H9 (cell line): ENCODE results near the gene METTL16. TPM values are rescaled to one million over a fixed set of nuclear protein-coding genes. Genes with fewer than 3 reads are reported as not detected.
"Not testable (repeated sequence)": the region's sequence is repeated elsewhere in the genome, so short reads cannot be mapped to it uniquely, and the experiment has no call there.

Experiments used
- DNase-seq: peaks from one replicate; pipeline ENCODE4 v3.0.0-alpha.2; 2017
- H2AFZ ChIP-seq: one replicate; pipeline ENCODE4 v1.6.1; 2013; ENCODE audit warnings: mild to moderate bottlenecking, low read length, control low read depth, moderate library complexity
- H2AK5ac ChIP-seq: 2 replicates; pipeline ENCODE4 v1.6.1; 2013; ENCODE audit warnings: low read length, control low read depth, mixed read lengths; ENCODE audit not compliant: insufficient read length
- H2BK120ac ChIP-seq: one replicate; pipeline ENCODE4 v1.6.1; 2013; ENCODE audit warnings: low read depth, mild to moderate bottlenecking, low read length, control low read depth, inconsistent platforms; ENCODE audit not compliant: poor library complexity, severe bottlenecking
- H2BK12ac ChIP-seq: 2 replicates; pipeline ENCODE4 v1.6.1; 2013; ENCODE audit warnings: low read length, control low read depth, mixed read lengths, low read depth; ENCODE audit not compliant: insufficient read length
- H2BK15ac ChIP-seq: 2 replicates; pipeline ENCODE4 v1.6.1; 2013; ENCODE audit warnings: low read depth, low read length, control low read depth
- H2BK20ac ChIP-seq: one replicate; pipeline ENCODE4 v1.6.1; 2013; ENCODE audit warnings: low read depth, mild to moderate bottlenecking, low read length, control low read depth, inconsistent platforms; ENCODE audit not compliant: poor library complexity, severe bottlenecking
- H2BK5ac ChIP-seq: 2 replicates; pipeline ENCODE4 v1.6.1; 2013; ENCODE audit warnings: low read length, control low read depth, mixed read lengths; ENCODE audit not compliant: insufficient read length
- H3K14ac ChIP-seq: 2 replicates; pipeline ENCODE4 v1.6.1; 2013; ENCODE audit warnings: low read length, control low read depth; ENCODE audit not compliant: insufficient read depth
- H3K18ac ChIP-seq: 2 replicates; pipeline ENCODE4 v1.6.1; 2013; ENCODE audit warnings: low read depth, mild to moderate bottlenecking, mixed read lengths, low read length, control low read depth; ENCODE audit not compliant: insufficient read length
- H3K23ac ChIP-seq: 2 replicates; pipeline ENCODE4 v1.6.1; 2013; ENCODE audit warnings: low read length, control low read depth, mixed read lengths, low read depth; ENCODE audit not compliant: insufficient read length
- H3K23me2 ChIP-seq: 2 replicates; pipeline ENCODE4 v1.6.1; 2013; ENCODE audit warnings: low read depth, mild to moderate bottlenecking, mixed read lengths, low read length, control low read depth; ENCODE audit not compliant: insufficient read length, poor library complexity, severe bottlenecking
- H3K27ac ChIP-seq: 2 replicates; pipeline ENCODE4 v1.5.1; 2013; ENCODE audit warnings: low read length, control low read depth, mixed read lengths, low read depth; ENCODE audit not compliant: insufficient read length
- H3K27me3 ChIP-seq: 2 replicates; pipeline ENCODE4 v1.6.1; 2013; ENCODE audit warnings: low read length, control low read depth, inconsistent platforms; ENCODE audit not compliant: insufficient read depth
- H3K4ac ChIP-seq: 2 replicates; pipeline ENCODE4 v1.6.1; 2013; ENCODE audit warnings: low read depth, mild to moderate bottlenecking, control low read depth, inconsistent platforms, low read length, moderate library complexity
- H3K4me1 ChIP-seq: 2 replicates; pipeline ENCODE4 v1.6.1; 2013; ENCODE audit warnings: low read length, control low read depth, inconsistent platforms; ENCODE audit not compliant: insufficient read depth
- H3K4me2 ChIP-seq: 2 replicates; pipeline ENCODE4 v1.6.1; 2013; ENCODE audit warnings: low read length, control low read depth, mixed read lengths; ENCODE audit not compliant: insufficient read length, insufficient read depth
- H3K56ac ChIP-seq: 2 replicates; pipeline ENCODE4 v1.6.1; 2013; ENCODE audit warnings: low read depth, mild to moderate bottlenecking, mixed read lengths, low read length, control low read depth; ENCODE audit not compliant: insufficient read length
- H3K79me1 ChIP-seq: 2 replicates; pipeline ENCODE4 v1.6.1; 2013; ENCODE audit warnings: low read depth, mild to moderate bottlenecking, moderate library complexity, low read length, control low read depth, inconsistent platforms; ENCODE audit not compliant: insufficient read depth, poor library complexity, severe bottlenecking
- H3K79me2 ChIP-seq: 2 replicates; pipeline ENCODE4 v1.6.1; 2013; ENCODE audit warnings: low read length, control low read depth, inconsistent platforms; ENCODE audit not compliant: insufficient read depth
- H3K9ac ChIP-seq: 2 replicates; pipeline ENCODE4 v1.6.1; 2013; ENCODE audit warnings: low read length, control low read depth, mixed read lengths; ENCODE audit not compliant: insufficient read length; ENCODE audit errors: extremely low read depth
- H3K9me3 ChIP-seq: one replicate; pipeline ENCODE4 v1.6.1; 2013; ENCODE audit warnings: low read depth, low read length, inconsistent platforms; ENCODE audit not compliant: control insufficient read depth
- H3T11ph ChIP-seq: one replicate; pipeline ENCODE4 v1.6.1; 2013; ENCODE audit warnings: mild to moderate bottlenecking, low read length, control low read depth, inconsistent platforms
- H4K20me1 ChIP-seq: one replicate; pipeline ENCODE4 v1.6.1; 2013; ENCODE audit not compliant: control insufficient read depth, insufficient read length, insufficient read depth
- H4K5ac ChIP-seq: 2 replicates; pipeline ENCODE4 v1.6.1; 2013; ENCODE audit warnings: low read depth, mild to moderate bottlenecking, mixed read lengths, low read length, control low read depth; ENCODE audit not compliant: insufficient read length
- H4K8ac ChIP-seq: replicated peaks from 2 replicates; pipeline ENCODE4 v1.6.1; 2013; ENCODE audit warnings: low read length, control low read depth, mixed read lengths, low read depth; ENCODE audit not compliant: insufficient read length
- H4K91ac ChIP-seq: 2 replicates; pipeline ENCODE4 v1.6.1; 2013; ENCODE audit warnings: low read depth, mild to moderate bottlenecking, moderate library complexity, mixed read lengths, low read length, control low read depth; ENCODE audit not compliant: insufficient read length
- H3K27ac Mint-ChIP-seq, 3 experiments: 2 replicates in 2 of 3; 3 replicates in 1 of 3; pipeline ENCODE4 v1.8.0; 2020 to 2021; ENCODE audit warnings: mixed read lengths in 3 of 3, mild to moderate bottlenecking in 1 of 3, moderate library complexity in 1 of 3
- H3K27me3 Mint-ChIP-seq: 2 replicates; pipeline ENCODE4 v1.8.0; 2021; ENCODE audit warnings: low read depth, mild to moderate bottlenecking, moderate library complexity, mixed read lengths
- H3K36me3 Mint-ChIP-seq, 3 experiments: 2 replicates in 2 of 3; 3 replicates in 1 of 3; pipeline ENCODE4 v1.8.0; 2020 to 2021; ENCODE audit warnings: low read depth in 3 of 3, mixed read lengths in 3 of 3; ENCODE audit not compliant: insufficient read depth in 1 of 3
- H3K4me1 Mint-ChIP-seq, 2 experiments: 2 replicates each; pipeline ENCODE4 v1.8.0; 2020; ENCODE audit warnings: mixed read lengths in 2 of 2
- H3K4me3 Mint-ChIP-seq, 2 experiments: 2 replicates in 1 of 2; 3 replicates in 1 of 2; pipeline ENCODE4 v1.8.0; 2020 to 2021; ENCODE audit warnings: mild to moderate bottlenecking in 2 of 2, mixed read lengths in 2 of 2, moderate library complexity in 1 of 2
- H3K9me3 Mint-ChIP-seq, 2 experiments: 2 replicates in 1 of 2; 3 replicates in 1 of 2; pipeline ENCODE4 v1.8.0; 2020; ENCODE audit warnings: mild to moderate bottlenecking in 2 of 2, mixed read lengths in 2 of 2, moderate library complexity in 1 of 2
- WGBS: extraction: QIAGEN DNeasy Blood & Tissue Kit; methylation state at CpG from one replicate; pipeline ENCODE4 v1.1.7; 2013; ENCODE audit warnings: missing lambda C conversion rate, low lambda C conversion rate, mixed read lengths; ENCODE audit not compliant: insufficient read length; ENCODE audit errors: extremely low coverage; 5-methylcytosine and 5-hydroxymethylcytosine counted together
- total RNA-seq: library from RNA; stranded (reverse); gene quantifications from 2 replicates; pipeline ENCODE4 v1.2.1, GENCODE V29; 2021
- TF ChIP-seq, protein P1 (sequence below): fragments of 200-600 bp; sonication (generic); conservative IDR thresholded peaks from 3 replicates; pipeline ENCODE4 v1.8.0; 2021; ENCODE audit warnings: antibody characterized with exemption, mild to moderate bottlenecking

METTL16 gene
- total RNA-seq, 1 experiment from 2014 or later: 55.4 TPM

DNA sequence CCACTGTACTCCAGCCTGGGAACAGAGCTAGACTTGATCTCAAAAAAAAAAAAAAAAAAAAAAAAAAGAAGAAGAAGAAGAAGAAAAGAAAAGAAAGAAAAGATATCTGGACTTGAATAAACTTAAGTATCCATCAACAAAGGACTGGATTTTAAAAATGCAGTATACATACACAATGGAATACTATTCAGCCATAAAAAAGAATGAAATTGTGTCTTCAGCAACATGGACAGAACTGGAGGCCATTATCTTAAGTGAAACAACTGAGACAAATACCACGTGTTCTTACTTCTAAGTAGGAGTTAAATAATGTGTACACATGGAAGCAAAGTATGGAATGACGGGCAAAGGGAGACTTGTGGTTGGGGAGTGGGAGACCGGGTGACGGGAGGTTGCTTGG, 70.8 kb downstream of the METTL16 start:
- Mint-ChIP-seq H3K9me3 (peaks cover 2% of the 10 kb centered on the region in 2 experiments), H3K4me3 (no peak overlapping the region), H3K36me3 (peaks cover 31 to 53% (median 45%) of the 10 kb centered on the region in 3 experiments), H3K4me1 (peaks cover 6 to 9% of the 10 kb centered on the region in 2 experiments), H3K27ac (no peak overlapping the region; a peak in 1 of 7 replicates), H3K27me3 (no peaks in the 10 kb centered on the region)
- Histone ChIP-seq H2BK5ac (no peak overlapping the region), H3K79me1 (no peaks in the 10 kb centered on the region), H2BK15ac (no peak overlapping the region), H3K9ac (no peak overlapping the region), H2AK5ac (no peak overlapping the region), H4K8ac (no peak overlapping the region), H2BK12ac (no peak overlapping the region), H2BK120ac (no peak overlapping the region), H3K4ac (no peak overlapping the region), H3K4me1 (no peaks in the 10 kb centered on the region), H4K20me1 (no peaks in the 10 kb centered on the region), H3K23ac (no peak overlapping the region), H3K18ac (no peak overlapping the region), H2AFZ (no peak overlapping the region), H3K27me3 (no peaks in the 10 kb centered on the region), H3T11ph (no peak overlapping the region), H3K9me3 (no peaks in the 10 kb centered on the region), H2BK20ac (no peak overlapping the region), H3K56ac (no peak overlapping the region), H3K79me2 (no peaks in the 10 kb centered on the region), H3K4me2 (no peak overlapping the region), H3K27ac (no peak overlapping the region), H4K5ac (no peak overlapping the region), H3K23me2 (no peaks in the 10 kb centered on the region), H3K14ac (no peak overlapping the region), H4K91ac (no peak overlapping the region)
- WGBS: no CpG with 5 or more reads among the region's 4 CpGs
- TF ChIP-seq, protein P1, sequence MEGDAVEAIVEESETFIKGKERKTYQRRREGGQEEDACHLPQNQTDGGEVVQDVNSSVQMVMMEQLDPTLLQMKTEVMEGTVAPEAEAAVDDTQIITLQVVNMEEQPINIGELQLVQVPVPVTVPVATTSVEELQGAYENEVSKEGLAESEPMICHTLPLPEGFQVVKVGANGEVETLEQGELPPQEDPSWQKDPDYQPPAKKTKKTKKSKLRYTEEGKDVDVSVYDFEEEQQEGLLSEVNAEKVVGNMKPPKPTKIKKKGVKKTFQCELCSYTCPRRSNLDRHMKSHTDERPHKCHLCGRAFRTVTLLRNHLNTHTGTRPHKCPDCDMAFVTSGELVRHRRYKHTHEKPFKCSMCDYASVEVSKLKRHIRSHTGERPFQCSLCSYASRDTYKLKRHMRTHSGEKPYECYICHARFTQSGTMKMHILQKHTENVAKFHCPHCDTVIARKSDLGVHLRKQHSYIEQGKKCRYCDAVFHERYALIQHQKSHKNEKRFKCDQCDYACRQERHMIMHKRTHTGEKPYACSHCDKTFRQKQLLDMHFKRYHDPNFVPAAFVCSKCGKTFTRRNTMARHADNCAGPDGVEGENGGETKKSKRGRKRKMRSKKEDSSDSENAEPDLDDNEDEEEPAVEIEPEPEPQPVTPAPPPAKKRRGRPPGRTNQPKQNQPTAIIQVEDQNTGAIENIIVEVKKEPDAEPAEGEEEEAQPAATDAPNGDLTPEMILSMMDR: no peak
- DNase-seq: no peak

DNA sequence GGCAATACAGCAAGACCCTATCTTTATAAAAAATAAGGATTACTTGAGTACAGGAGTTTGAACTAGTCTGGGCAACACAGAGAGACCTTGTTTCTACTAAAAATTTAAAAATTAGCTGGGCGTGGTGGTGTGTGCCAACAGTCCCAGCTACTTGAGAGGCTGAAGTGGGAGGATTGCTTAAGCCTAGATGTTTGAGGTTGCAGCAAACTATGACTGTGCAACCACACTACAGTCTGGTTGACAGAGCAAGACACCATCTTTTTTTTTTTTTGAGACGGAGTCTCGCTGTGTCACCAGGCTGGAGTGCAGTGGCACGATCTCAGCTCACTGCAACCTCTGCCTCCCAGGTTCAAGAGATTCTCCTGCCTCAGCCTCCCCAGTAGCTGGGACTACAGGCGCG, 71.7 kb downstream of the METTL16 start:
- H3K9ac ChIP-seq, H2AK5ac ChIP-seq, H2AFZ ChIP-seq, H2BK15ac ChIP-seq, H4K20me1 ChIP-seq, H3K4me3 Mint-ChIP-seq, H3K14ac ChIP-seq, H3K27me3 Mint-ChIP-seq, H3K18ac ChIP-seq, H4K91ac ChIP-seq, H3K4me2 ChIP-seq, H2BK20ac ChIP-seq, H4K8ac ChIP-seq, H4K5ac ChIP-seq, H2BK12ac ChIP-seq, H2BK5ac ChIP-seq, H3K9me3 Mint-ChIP-seq, H3K4me1 ChIP-seq, H3K23me2 ChIP-seq, H3K9me3 ChIP-seq, H3K4ac ChIP-seq, H3K79me2 ChIP-seq, H3K79me1 ChIP-seq, H3K23ac ChIP-seq, H3K27me3 ChIP-seq, DNase-seq, H3T11ph ChIP-seq, H2BK120ac ChIP-seq, H3K27ac Mint-ChIP-seq, H3K56ac ChIP-seq, H3K27ac ChIP-seq: not testable (repeated sequence)
- peaks cover 26 to 48% (median 40%) of the 10 kb centered on the region in 3 experiments for H3K36me3 Mint-ChIP-seq
- no CpG with 5 or more reads among the region's 6 CpGs for WGBS
- H3K4me1 Mint-ChIP-seq: peaks cover 16 to 19% of the 10 kb centered on the region in 2 experiments
